Measurements from ENCODE around the gene C1orf52. TPM values are rescaled to one million over a fixed set of nuclear protein-coding genes. Genes with fewer than 3 reads are reported as not detected.
A peak's percentile ranks its signal among the peaks of the same experiment; 100 is the strongest.

The C1orf52 gene
- total RNA-seq, 4 donors from 2014 or later: 12.7 to 27.2 (median 21.0) TPM

GRCh38 chr1:85201340-85202091 is 57.9 kb downstream of the C1orf52 start:
- Histone ChIP-seq H3K27ac (peak overlapping the region; percentile 96 to 99 (median 98)), H3K27me3 (no peaks in the 10 kb centered on the region), H3K9me3 (no peaks in the 10 kb centered on the region), H3K4me1 (peaks cover 0 to 26% (median 0%) of the 10 kb centered on the region in 3 donors), H3K4me3 (peak overlapping the region; percentile 84 to 88), H3K36me3 (no peaks in the 10 kb centered on the region)
- TF ChIP-seq CTCF (IDR thresholded peaks at IDR 0.05) (no peak), POLR2A (IDR thresholded peaks at IDR 0.05) (peak; percentile 45 to 64), POLR2AphosphoS5 (IDR thresholded peaks at IDR 0.05) (peak; percentile 80), EP300 (IDR thresholded peaks at IDR 0.05) (no peak)
- WGBS, 2 donors (ENCODE audit: low coverage in 1 of 2): 0% methylated on average over 5 of the region's 81 CpGs; no CpG with 5 or more reads in 1 of the 2 donors
- peak; percentile 86 for ATAC-seq

- Histone ChIP-seq H3K36me3 (no peaks in the 10 kb centered on the region), H3K4me1 (peaks cover 0 to 31% (median 0%) of the 10 kb centered on the region in 3 donors), H3K27ac (peak within 1 kb of the TSS; percentile 96 to 99 (median 98)), H3K27me3 (no peaks in the 10 kb centered on the region), H3K9me3 (no peaks in the 10 kb centered on the region), H3K4me3 (peak within 1 kb of the TSS; percentile 84 to 88)
- peak; percentile 94 for ATAC-seq
- TF ChIP-seq EP300 (IDR thresholded peaks at IDR 0.05): no peak
- peak in 2 of 4 experiments; percentile 17 to 27 for TF ChIP-seq CTCF (IDR thresholded peaks at IDR 0.05)
- TF ChIP-seq POLR2AphosphoS5 (IDR thresholded peaks at IDR 0.05): peak; percentile 92
- TF ChIP-seq POLR2A (IDR thresholded peaks at IDR 0.05): peak; percentile 73 to 76
- no CpG with 5 or more reads among the region's 99 CpGs for WGBS, 2 donors (ENCODE audit: low coverage in 1 of 2)
These were observed 58.8 kb downstream of the C1orf52 start, which contains the start of gene SYDE2 for GRCh38 chr1:85200463-85201339. TSS of gene SYDE2 (minus strand) at chr1:85201016. CDS start at chr1:85200996, 20 bp downstream.

Small RNAs within 50 kb of the gene (small RNA-seq; reads per million reads assigned to genes)
- gene RF00019: 0 reads per million in 4 donors

Other genes starting within 250 kb of the C1orf52 start
- gene MCOLN3, start 211.2 kb downstream of the C1orf52 start, total RNA-seq: 1 to 10 TPM in 3 of 4 donors, under 1 TPM in 1; 0.52 to 3.2 (median 1.6) TPM
- gene SYDE2, start 58.6 kb downstream of the C1orf52 start, total RNA-seq: 100 to 1,000 TPM in 2 of 4 donors, 10 to 100 TPM in 2; 30.4 to 115 (median 85.2) TPM
- 10 to 100 TPM in 2 of 4 donors, 1 to 10 TPM in 2; 9.4 to 21.3 (median 10.6) TPM for gene BCL10, start 17.0 kb upstream of the C1orf52 start, total RNA-seq
- 10 to 100 TPM in 3 of 4 donors, 1 to 10 TPM in 1; 8.4 to 72.8 (median 27.3) TPM for gene DDAH1, start 205.5 kb upstream of the C1orf52 start, total RNA-seq